ENCODE data around the gene CGREF1.

DNA sequence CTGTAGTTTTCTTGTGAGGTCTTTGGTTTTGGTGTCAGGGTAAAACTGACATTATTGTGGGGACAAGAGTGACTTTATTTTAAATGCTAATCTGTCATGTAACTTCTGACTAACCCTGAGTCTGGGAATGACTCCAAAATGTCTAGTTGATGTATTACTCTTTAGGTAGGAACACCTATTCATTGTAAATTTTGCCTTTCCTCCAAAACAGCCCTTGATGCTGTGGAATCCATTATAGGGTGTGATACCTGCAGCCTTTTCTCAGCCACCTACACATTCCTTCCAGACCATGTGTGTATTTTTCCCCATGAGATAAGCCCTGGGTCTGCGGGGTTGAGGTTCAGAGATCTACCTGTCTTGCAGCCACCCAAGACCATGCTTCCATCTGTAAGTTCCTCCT is 24.4 kb upstream of the CGREF1 start:
- no peak for TF ChIP-seq POLR2A (IDR thresholded peaks at IDR 0.05; ENCODE audit: low read depth, low read length)
- TF ChIP-seq, protein P1, sequence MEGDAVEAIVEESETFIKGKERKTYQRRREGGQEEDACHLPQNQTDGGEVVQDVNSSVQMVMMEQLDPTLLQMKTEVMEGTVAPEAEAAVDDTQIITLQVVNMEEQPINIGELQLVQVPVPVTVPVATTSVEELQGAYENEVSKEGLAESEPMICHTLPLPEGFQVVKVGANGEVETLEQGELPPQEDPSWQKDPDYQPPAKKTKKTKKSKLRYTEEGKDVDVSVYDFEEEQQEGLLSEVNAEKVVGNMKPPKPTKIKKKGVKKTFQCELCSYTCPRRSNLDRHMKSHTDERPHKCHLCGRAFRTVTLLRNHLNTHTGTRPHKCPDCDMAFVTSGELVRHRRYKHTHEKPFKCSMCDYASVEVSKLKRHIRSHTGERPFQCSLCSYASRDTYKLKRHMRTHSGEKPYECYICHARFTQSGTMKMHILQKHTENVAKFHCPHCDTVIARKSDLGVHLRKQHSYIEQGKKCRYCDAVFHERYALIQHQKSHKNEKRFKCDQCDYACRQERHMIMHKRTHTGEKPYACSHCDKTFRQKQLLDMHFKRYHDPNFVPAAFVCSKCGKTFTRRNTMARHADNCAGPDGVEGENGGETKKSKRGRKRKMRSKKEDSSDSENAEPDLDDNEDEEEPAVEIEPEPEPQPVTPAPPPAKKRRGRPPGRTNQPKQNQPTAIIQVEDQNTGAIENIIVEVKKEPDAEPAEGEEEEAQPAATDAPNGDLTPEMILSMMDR (IDR thresholded peaks at IDR 0.05; ENCODE audit: extremely low read depth in 1 of 2, insufficient read depth in 1 of 2, low read depth in 1 of 2, low read length in 2 of 2), result no peak
- no peak for TF ChIP-seq POLR2AphosphoS5 (IDR thresholded peaks at IDR 0.05; ENCODE audit: insufficient read depth, low read depth, low read length)
- no peak for TF ChIP-seq EZH2 (IDR thresholded peaks at IDR 0.05; ENCODE audit: borderline replicate concordance, low read depth, low read length, severe bottlenecking)
- TF ChIP-seq JUN (IDR thresholded peaks at IDR 0.05; ENCODE audit: borderline replicate concordance, insufficient read depth, insufficient read length, low read depth), result no peak
- TF ChIP-seq, protein P2, sequence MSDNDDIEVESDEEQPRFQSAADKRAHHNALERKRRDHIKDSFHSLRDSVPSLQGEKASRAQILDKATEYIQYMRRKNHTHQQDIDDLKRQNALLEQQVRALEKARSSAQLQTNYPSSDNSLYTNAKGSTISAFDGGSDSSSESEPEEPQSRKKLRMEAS (IDR thresholded peaks at IDR 0.05; ENCODE audit: insufficient read depth, insufficient read length), result no peak

Data from endothelial cell of umbilical vein (primary cell).